ENCODE data around the gene CREBBP.

CREBBP gene

GRCh38 chr16:3823427-3823826 is 57.1 kb downstream of the CREBBP start:
- no peak for DNase-seq

- DNase-seq: no peak
Measured at GRCh38 chr16:3822366-3823045, 58.0 kb downstream of the CREBBP start.

GRCh38 chr16:3821184-3821583 is 59.3 kb downstream of the CREBBP start:
- DNase-seq: no peak

GRCh38 chr16:3819746-3820724 is 60.5 kb downstream of the CREBBP start:
- DNase-seq: no peak

- no peak for DNase-seq
Measured at GRCh38 chr16:3819175-3819527, 61.4 kb downstream of the CREBBP start.

GRCh38 chr16:3816326-3816725 is 64.2 kb downstream of the CREBBP start:
- no peak for DNase-seq

GRCh38 chr16:3814755-3815154 is 65.8 kb downstream of the CREBBP start:
- no peak for DNase-seq

GRCh38 chr16:3812469-3813172 is 67.9 kb downstream of the CREBBP start:
- DNase-seq: no peak

GRCh38 chr16:3810818-3811217 is 69.7 kb downstream of the CREBBP start:
- DNase-seq: no peak

- peak; percentile 27 to 35 for DNase-seq
Measured at GRCh38 chr16:3810198-3810664, 70.3 kb downstream of the CREBBP start.

- DNase-seq: no peak
Measured at GRCh38 chr16:3808308-3809063, 72.0 kb downstream of the CREBBP start.

GRCh38 chr16:3807425-3808123 is 72.9 kb downstream of the CREBBP start:
- peak; percentile 8 to 27 for DNase-seq

- no peak for DNase-seq
Measured at GRCh38 chr16:3804426-3805016, 76.0 kb downstream of the CREBBP start.

- no peak for DNase-seq
Measured at GRCh38 chr16:3800477-3801270, 79.8 kb downstream of the CREBBP start.

- no peak for DNase-seq
Measured at GRCh38 chr16:3800019-3800418, 80.5 kb downstream of the CREBBP start.

GRCh38 chr16:3799354-3799753 is 81.2 kb downstream of the CREBBP start:
- no peak for DNase-seq

- no peak for DNase-seq
Measured at GRCh38 chr16:3798838-3799237, 81.7 kb downstream of the CREBBP start.

GRCh38 chr16:3797904-3798811 is 82.4 kb downstream of the CREBBP start:
- DNase-seq: no peak

- no peak for DNase-seq
Measured at GRCh38 chr16:3797473-3797872, 83.0 kb downstream of the CREBBP start.

- no peak for DNase-seq
Measured at GRCh38 chr16:3793161-3793576, 87.3 kb downstream of the CREBBP start.
